Left lung (tissue), 10 donors: ENCODE measurements around the gene RAX2. TPM values are rescaled to one million over a fixed set of nuclear protein-coding genes. Genes with fewer than 3 reads are reported as not detected.

ENCODE experiments used
- ATAC-seq: fragments of 200-7000 bp; cut with Tn5 transposase; one replicate; pipeline ENCODE4 v1.9.1; 2020; ENCODE audit warnings: moderate library complexity
- DNase-seq, 4 donors: peaks; one replicate each; pipeline ENCODE4 v3.0.0-alpha.2; 2013 to 2020
- H3K27ac ChIP-seq, 2 donors: fragments of 200-600 bp; sonication (generic) in 1 of 2; one replicate each; pipeline versions ENCODE4 v1.5.0 to v1.8.0; 2020 to 2021
- H3K27me3 ChIP-seq, 2 donors: fragments of 200-600 bp; sonication (generic) in 1 of 2; one replicate each; pipeline versions ENCODE4 v1.5.0 to v1.8.0; 2020 to 2021
- H3K36me3 ChIP-seq, 2 donors: fragments of 200-600 bp; sonication (generic) in 1 of 2; one replicate each; pipeline versions ENCODE4 v1.5.0 to v1.8.0; 2020 to 2021
- H3K4me1 ChIP-seq, 2 donors: fragments of 200-600 bp; one replicate each; pipeline ENCODE4 v1.8.0; 2021
- H3K4me3 ChIP-seq, 2 donors: fragments of 200-600 bp; sonication (generic) in 1 of 2; one replicate each; pipeline versions ENCODE4 v1.5.0 to v1.8.0; 2020 to 2021; ENCODE audit warnings: mild to moderate bottlenecking in 1 of 2
- H3K9me3 ChIP-seq, 2 donors: fragments of 200-600 bp; sonication (generic) in 1 of 2; one replicate each; pipeline versions ENCODE4 v1.5.0 to v1.8.0; 2020 to 2021
- intact Hi-C, 2 donors: fragments of 100-400 bp; cut with DNase I; formaldehyde crosslinking; loops; one replicate each; pipeline versions ENCODE4 v1.11.2 to v1.14.2; 2022
- polyA plus RNA-seq, 6 donors: library from polyadenylated mRNA; unstranded; fragments of 120-200 nt; gene quantifications; one replicate each; pipeline ENCODE4 v1.2.1, GENCODE V29; 2013; ENCODE audit not compliant: insufficient read length in 6 of 6
- total RNA-seq, 2 donors: library from RNA; stranded (reverse); fragmentation: NEBNext Ultra II Directional; extraction: Animal tissue kit (Norgen Biotek cat#: 25700); gene quantifications; one replicate each; pipeline ENCODE4 v1.2.1, GENCODE V29; 2021
- TF ChIP-seq, protein P1 (sequence below), 2 donors: fragments of 200-600 bp; sonication (generic) in 1 of 2; IDR thresholded peaks; one replicate each; pipeline versions ENCODE4 v1.5.0 to v1.8.0; 2021; ENCODE audit warnings: antibody characterized with exemption in 2 of 2
- donor health status: DM: no; HTN: yes; CAD: no.
- donor health status: DM: no; HTN: no; CAD: no.

The RAX2 gene
- total and polyA plus RNA-seq, 8 donors = 0.08 TPM; not detected in 7

DNA sequence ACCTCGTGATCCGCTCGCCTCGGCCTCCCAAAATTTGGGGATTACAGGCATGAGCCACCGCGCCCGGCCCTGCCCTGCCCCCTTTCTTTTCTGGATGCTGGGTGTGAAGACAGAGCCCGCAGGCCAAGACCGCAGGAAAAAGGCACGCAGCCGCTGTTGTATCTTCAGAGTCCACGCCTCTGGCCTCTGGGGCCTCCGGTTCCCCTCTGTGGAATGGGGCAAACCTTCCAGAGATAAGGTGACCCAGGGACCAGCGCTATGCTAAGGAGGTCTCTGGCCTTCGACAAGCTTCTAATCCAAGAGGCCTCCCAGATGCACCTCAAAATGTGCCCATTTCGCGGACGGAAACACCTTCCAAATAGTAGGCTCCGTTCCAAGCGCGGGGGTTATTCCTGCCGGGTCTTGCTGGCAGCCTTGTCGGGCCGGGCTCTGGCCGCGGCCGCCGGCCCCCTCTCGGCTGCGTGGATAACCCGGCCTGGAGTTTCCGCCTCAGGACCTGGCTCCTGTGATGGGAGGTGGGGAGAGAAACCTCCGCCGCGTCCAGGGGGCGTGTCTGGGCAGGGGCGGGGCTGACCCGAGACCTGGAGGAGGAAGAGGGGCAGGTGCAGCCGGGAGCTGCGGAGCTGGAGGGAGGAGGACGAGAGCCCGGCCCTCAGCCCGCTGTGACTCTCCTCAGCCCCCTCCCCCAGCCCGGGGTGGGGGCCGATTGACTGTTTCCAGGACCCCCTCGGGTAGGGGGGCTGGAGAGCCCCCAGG, 50.7 kb downstream of the RAX2 start:
- peak overlapping the region in 1 of 2 donors; percentile 19 for H3K4me3 ChIP-seq

DNA sequence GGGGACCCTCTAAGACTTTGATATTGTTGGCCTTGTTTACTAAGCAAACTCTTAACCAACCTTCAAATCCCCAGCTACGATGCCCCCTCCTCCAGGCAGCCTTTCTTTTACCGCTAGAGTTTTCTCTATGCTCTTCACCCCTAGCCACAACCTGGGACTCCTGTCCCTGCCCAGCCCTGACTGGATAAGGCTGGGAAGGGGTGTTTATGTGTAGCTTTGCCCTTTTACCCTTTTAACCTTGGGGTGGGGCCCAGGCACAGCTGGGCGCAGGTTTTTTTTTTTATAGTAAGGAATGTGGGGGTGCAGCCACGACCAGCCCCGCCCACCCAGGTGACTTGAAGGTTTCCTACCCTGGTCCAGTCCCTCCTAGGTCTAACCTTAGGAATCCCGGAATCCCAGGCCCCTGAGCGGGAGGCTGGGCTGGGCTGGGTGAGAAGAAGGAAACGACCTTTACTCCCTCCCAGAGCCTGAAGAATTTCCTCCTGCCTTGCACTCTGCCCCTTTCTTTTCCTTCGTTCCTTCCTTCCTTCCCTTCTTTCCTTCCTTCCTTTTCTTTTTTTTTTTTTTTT, 51.6 kb downstream of the RAX2 start:
- no peaks in the 10 kb centered on the region for H3K36me3 ChIP-seq
- H3K27me3 ChIP-seq = peaks cover 20 to 68% of the 10 kb centered on the region in 2 donors
- no peak for ATAC-seq
- H3K4me3 ChIP-seq = no peak overlapping the region
- H3K9me3 ChIP-seq = no peaks in the 10 kb centered on the region
- no peak overlapping the region for H3K27ac ChIP-seq
- TF ChIP-seq, protein P1, sequence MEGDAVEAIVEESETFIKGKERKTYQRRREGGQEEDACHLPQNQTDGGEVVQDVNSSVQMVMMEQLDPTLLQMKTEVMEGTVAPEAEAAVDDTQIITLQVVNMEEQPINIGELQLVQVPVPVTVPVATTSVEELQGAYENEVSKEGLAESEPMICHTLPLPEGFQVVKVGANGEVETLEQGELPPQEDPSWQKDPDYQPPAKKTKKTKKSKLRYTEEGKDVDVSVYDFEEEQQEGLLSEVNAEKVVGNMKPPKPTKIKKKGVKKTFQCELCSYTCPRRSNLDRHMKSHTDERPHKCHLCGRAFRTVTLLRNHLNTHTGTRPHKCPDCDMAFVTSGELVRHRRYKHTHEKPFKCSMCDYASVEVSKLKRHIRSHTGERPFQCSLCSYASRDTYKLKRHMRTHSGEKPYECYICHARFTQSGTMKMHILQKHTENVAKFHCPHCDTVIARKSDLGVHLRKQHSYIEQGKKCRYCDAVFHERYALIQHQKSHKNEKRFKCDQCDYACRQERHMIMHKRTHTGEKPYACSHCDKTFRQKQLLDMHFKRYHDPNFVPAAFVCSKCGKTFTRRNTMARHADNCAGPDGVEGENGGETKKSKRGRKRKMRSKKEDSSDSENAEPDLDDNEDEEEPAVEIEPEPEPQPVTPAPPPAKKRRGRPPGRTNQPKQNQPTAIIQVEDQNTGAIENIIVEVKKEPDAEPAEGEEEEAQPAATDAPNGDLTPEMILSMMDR (IDR thresholded peaks at IDR 0.05) = no peak
- no peak for DNase-seq
- intact Hi-C loops = no loop called here
- H3K4me1 ChIP-seq = peaks cover 8 to 18% of the 10 kb centered on the region in 2 donors

More for the DNA sequence above, 50.7 kb downstream of the RAX2 start:
- Histone ChIP-seq H3K36me3 (no peaks in the 10 kb centered on the region), H3K4me1 (peaks cover 8 to 18% of the 10 kb centered on the region in 2 donors), H3K27me3 (peaks cover 20 to 76% of the 10 kb centered on the region in 2 donors), H3K27ac (no peak overlapping the region), H3K9me3 (no peaks in the 10 kb centered on the region)
- peak; percentile 91 for ATAC-seq
- peak; percentile 60 to 94 (median 88) for DNase-seq
- TF ChIP-seq, protein P1 (IDR thresholded peaks at IDR 0.05) = no peak
- intact Hi-C loops = no loop called here

DNA sequence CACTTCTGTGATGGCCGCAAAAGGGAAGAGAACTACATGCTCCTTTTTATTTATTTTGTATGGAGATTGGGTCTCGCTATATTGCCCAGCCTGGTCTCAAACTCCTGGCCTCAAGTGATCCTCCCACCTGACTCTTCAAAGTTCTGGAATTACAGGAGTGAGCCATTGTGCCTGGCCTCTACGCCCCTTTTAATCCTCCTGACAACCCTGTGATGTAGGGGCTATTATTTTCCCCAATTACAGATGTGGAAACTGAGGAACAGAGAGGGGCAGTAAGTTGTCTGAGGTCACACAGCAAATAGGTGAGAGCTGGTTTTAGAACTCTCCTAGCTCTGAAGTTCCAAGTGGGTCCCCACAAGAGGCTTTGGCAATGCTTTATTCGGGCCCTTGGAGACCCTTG, 52.2 kb downstream of the RAX2 start:
- no peak for DNase-seq
- no peak overlapping the region for H3K27ac ChIP-seq
- intact Hi-C loops = no loop called here
- peaks cover 8 to 18% of the 10 kb centered on the region in 2 donors for H3K4me1 ChIP-seq
- no peak overlapping the region for H3K4me3 ChIP-seq
- no peaks in the 10 kb centered on the region for H3K9me3 ChIP-seq
- peaks cover 20 to 62% of the 10 kb centered on the region in 2 donors for H3K27me3 ChIP-seq
- TF ChIP-seq, protein P1 (IDR thresholded peaks at IDR 0.05) = no peak
- no peak for ATAC-seq
- no peaks in the 10 kb centered on the region for H3K36me3 ChIP-seq

Other genes starting within 250 kb of the RAX2 start
- 1 to 10 TPM; 2.8 to 3.2 TPM for gene TEKTIP1, start 233.1 kb downstream of the RAX2 start, total RNA-seq
- gene TEKTIP1, start 233.1 kb downstream of the RAX2 start, polyA plus RNA-seq = 1 to 10 TPM; 3.6 to 7.5 (median 6.0) TPM
- 10 to 100 TPM; 61.7 to 90.2 TPM for gene MFSD12, start 214.6 kb downstream of the RAX2 start, total RNA-seq
- 10 to 100 TPM; 32.2 to 56.4 (median 43.2) TPM for gene MFSD12, start 214.6 kb downstream of the RAX2 start, polyA plus RNA-seq
- 10 to 100 TPM; 50.9 to 74.8 TPM for gene HMG20B, start 199.3 kb downstream of the RAX2 start, total RNA-seq
- 100 to 1,000 TPM in 1 of 6 donors, 10 to 100 TPM in 5; 75.3 to 104 (median 90.9) TPM for gene HMG20B, start 199.3 kb downstream of the RAX2 start, polyA plus RNA-seq
- 1 to 10 TPM; 3.1 TPM for gene GIPC3, start 186.8 kb downstream of the RAX2 start, total RNA-seq
- gene GIPC3, start 186.8 kb downstream of the RAX2 start, polyA plus RNA-seq = 1 to 10 TPM; 4.0 to 8.5 (median 5.1) TPM
- gene TBXA2R, start 165.4 kb downstream of the RAX2 start, total RNA-seq = 1 to 10 TPM; 5.3 to 7.9 TPM
- 1 to 10 TPM; 1.8 to 3.9 (median 3.4) TPM for gene TBXA2R, start 165.4 kb downstream of the RAX2 start, polyA plus RNA-seq
- gene CACTIN, start 145.4 kb downstream of the RAX2 start, total RNA-seq = 10 to 100 TPM; 19.8 to 21.6 TPM
- 10 to 100 TPM; 21.2 to 33.2 (median 27.8) TPM for gene CACTIN, start 145.4 kb downstream of the RAX2 start, polyA plus RNA-seq
- 10 to 100 TPM; 38.7 to 42.2 TPM for gene PIP5K1C, start 71.8 kb downstream of the RAX2 start, total RNA-seq
- 10 to 100 TPM; 20.2 to 31.0 (median 25.5) TPM for gene PIP5K1C, start 71.8 kb downstream of the RAX2 start, polyA plus RNA-seq
- 10 to 100 TPM; 33.8 to 36.2 TPM for gene TJP3, start 63.8 kb downstream of the RAX2 start, total RNA-seq
- gene TJP3, start 63.8 kb downstream of the RAX2 start, polyA plus RNA-seq = 10 to 100 TPM; 11.2 to 17.9 (median 15.1) TPM
- 10 to 100 TPM; 22.1 to 24.7 TPM for gene APBA3, start 10.5 kb downstream of the RAX2 start, total RNA-seq
- gene APBA3, start 10.5 kb downstream of the RAX2 start, polyA plus RNA-seq = 10 to 100 TPM; 15.5 to 21.9 (median 18.6) TPM
- gene MRPL54, start 9.5 kb downstream of the RAX2 start, total RNA-seq = 10 to 100 TPM; 52.4 to 59.1 TPM
- gene MRPL54, start 9.5 kb downstream of the RAX2 start, polyA plus RNA-seq = 10 to 100 TPM; 24.4 to 33.6 (median 29.7) TPM
- 1 to 10 TPM; 6.6 to 9.1 TPM for gene MATK, start 14.2 kb upstream of the RAX2 start, total RNA-seq
- gene MATK, start 14.2 kb upstream of the RAX2 start, polyA plus RNA-seq = 1 to 10 TPM; 1.1 to 2.9 (median 1.6) TPM
- under 1 TPM; 0.26 to 0.52 TPM for gene ZFR2, start 96.8 kb upstream of the RAX2 start, total RNA-seq
- under 1 TPM; 0.18 to 0.99 (median 0.54) TPM for gene ZFR2, start 96.8 kb upstream of the RAX2 start, polyA plus RNA-seq
- not detected for gene ATCAY, start 108.5 kb upstream of the RAX2 start, total RNA-seq
- under 1 TPM; 0.14 to 0.34 (median 0.16) TPM for gene ATCAY, start 108.5 kb upstream of the RAX2 start, polyA plus RNA-seq
- gene NMRK2, start 160.8 kb upstream of the RAX2 start, total RNA-seq = under 1 TPM; 0.32 to 0.50 TPM
- not detected for gene NMRK2, start 160.8 kb upstream of the RAX2 start, polyA plus RNA-seq
- gene DAPK3, start 198.9 kb upstream of the RAX2 start, total RNA-seq = 10 to 100 TPM; 62.1 to 70.7 TPM
- 10 to 100 TPM; 35.6 to 48.4 (median 42.2) TPM for gene DAPK3, start 198.9 kb upstream of the RAX2 start, polyA plus RNA-seq
- gene EEF2, start 213.2 kb upstream of the RAX2 start, total RNA-seq = 1,000 to 10,000 TPM; 1,865 to 2,064 TPM
- 1,000 to 10,000 TPM; 1,467 to 1,883 (median 1,686) TPM for gene EEF2, start 213.2 kb upstream of the RAX2 start, polyA plus RNA-seq
- gene PIAS4, start 235.5 kb upstream of the RAX2 start, total RNA-seq = 10 to 100 TPM; 24.3 to 26.9 TPM
- gene PIAS4, start 235.5 kb upstream of the RAX2 start, polyA plus RNA-seq = 10 to 100 TPM; 20.9 to 29.9 (median 23.0) TPM